ENCODE results near the gene RGL4. TPM values are rescaled to one million over a fixed set of nuclear protein-coding genes. Genes with fewer than 3 reads are reported as not detected.
"Not testable (repeated sequence)": the region's sequence is repeated elsewhere in the genome, so short reads cannot be mapped to it uniquely, and the experiment has no call there.

Gene RGL4
- total and polyA plus RNA-seq, 9 donors, result 0.20 to 0.31 TPM; not detected in 7

DNA sequence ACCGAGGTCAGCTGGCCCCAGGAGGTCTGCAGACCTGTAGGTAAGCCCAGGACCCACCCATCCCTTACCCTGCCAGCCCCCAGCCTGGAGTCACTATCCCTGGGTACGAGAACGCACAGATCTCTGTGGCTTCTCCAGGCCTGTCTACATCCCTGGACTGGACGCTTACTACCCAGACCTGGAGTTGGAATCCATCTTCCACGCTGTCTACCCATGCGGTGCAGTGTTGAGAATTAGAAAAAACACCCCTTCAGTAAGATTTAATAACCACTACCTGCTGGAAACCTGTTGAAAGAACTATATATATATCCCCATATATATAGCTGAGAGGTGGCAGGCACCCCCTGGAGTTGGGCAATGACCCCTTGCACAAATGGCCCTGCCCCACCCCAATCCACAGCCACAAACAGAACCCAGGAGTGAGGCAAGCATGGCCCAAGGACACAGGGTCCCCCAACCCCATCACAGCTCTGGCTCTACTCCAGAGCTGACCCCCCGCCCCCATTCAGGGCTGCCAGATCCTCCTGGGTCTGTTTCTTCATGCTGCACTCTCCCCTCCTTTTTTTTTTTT lies 17.7 kb upstream of the RGL4 start:
- Histone ChIP-seq H3K27me3 (no peaks in the 10 kb centered on the region), H3K27ac (no peak overlapping the region), H3K4me3 (no peak overlapping the region), H3K4me1 (ENCODE audit: insufficient read depth) (no peaks in the 10 kb centered on the region), H3K9me3 (no peaks in the 10 kb centered on the region), H3K36me3 (no peaks in the 10 kb centered on the region)
- DNase-seq, result no peak
- intact Hi-C loops (cut with DNase I), result no loop called here
- TF ChIP-seq, protein P1, sequence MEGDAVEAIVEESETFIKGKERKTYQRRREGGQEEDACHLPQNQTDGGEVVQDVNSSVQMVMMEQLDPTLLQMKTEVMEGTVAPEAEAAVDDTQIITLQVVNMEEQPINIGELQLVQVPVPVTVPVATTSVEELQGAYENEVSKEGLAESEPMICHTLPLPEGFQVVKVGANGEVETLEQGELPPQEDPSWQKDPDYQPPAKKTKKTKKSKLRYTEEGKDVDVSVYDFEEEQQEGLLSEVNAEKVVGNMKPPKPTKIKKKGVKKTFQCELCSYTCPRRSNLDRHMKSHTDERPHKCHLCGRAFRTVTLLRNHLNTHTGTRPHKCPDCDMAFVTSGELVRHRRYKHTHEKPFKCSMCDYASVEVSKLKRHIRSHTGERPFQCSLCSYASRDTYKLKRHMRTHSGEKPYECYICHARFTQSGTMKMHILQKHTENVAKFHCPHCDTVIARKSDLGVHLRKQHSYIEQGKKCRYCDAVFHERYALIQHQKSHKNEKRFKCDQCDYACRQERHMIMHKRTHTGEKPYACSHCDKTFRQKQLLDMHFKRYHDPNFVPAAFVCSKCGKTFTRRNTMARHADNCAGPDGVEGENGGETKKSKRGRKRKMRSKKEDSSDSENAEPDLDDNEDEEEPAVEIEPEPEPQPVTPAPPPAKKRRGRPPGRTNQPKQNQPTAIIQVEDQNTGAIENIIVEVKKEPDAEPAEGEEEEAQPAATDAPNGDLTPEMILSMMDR (IDR thresholded peaks at IDR 0.05), result no peak
- TF ChIP-seq POLR2A (IDR thresholded peaks at IDR 0.05), result no peak
- TF ChIP-seq EP300 (IDR thresholded peaks at IDR 0.05), result no peak
- WGBS, 3 donors, result 86 to 96% (median 87%) methylated on average over 6 to 7 of the region's 7 CpGs

DNA sequence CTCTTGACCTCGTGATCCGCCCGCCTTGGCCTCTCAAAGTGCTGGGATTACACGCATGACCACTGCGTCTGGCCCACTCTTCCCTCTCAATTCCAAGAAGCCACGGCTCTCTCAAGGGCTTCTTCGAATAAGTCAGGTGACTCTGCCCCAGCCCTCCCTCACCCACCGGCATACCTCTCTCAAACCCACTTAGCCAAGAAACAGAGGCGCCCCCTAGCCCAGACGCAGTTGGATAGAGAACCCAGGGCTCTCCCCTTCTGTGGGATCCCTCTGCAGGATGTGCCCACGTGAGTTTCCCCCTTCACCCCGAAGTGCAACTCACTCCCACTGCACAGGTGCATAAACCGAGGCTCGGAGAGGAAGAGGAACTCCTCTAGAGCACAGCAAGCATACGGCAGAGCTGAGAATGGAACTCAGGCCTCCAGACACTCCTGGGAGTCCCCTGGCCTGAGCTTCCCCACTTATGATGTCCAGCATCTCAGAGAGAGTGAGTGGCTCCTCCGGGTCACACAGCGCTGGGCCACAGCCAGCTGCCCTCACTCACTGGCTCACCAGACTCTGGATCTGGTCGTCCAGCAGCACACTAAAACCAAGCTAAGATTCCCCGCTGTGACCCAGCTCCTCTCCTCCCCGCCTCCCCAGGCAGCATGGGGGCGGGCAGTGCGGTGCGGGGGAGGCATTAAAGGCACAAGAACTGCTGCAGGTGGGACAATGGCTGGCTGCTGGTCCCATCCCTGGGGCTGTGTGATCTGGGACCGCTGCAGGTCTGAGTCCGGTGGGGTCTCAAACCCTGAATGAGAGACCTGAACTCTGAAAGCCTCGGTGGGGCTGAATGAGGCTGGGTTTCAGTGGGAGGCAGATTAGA lies 16.8 kb upstream of the RGL4 start:
- Histone ChIP-seq H3K27me3 (no peaks in the 10 kb centered on the region), H3K27ac (no peak overlapping the region), H3K36me3 (no peaks in the 10 kb centered on the region), H3K9me3 (no peaks in the 10 kb centered on the region), H3K4me1 (ENCODE audit: insufficient read depth) (no peaks in the 10 kb centered on the region), H3K4me3 (no peak overlapping the region)
- 67 to 85% (median 82%) methylated on average over 26 of the region's 26 CpGs for WGBS, 3 donors
- intact Hi-C loops (cut with DNase I), result no loop called here
- TF ChIP-seq EP300 (IDR thresholded peaks at IDR 0.05) (no peak), POLR2A (IDR thresholded peaks at IDR 0.05) (no peak)
- TF ChIP-seq, protein P1 (IDR thresholded peaks at IDR 0.05), result no peak
- DNase-seq, result peak in 1 of 5 donors; percentile 12

DNA sequence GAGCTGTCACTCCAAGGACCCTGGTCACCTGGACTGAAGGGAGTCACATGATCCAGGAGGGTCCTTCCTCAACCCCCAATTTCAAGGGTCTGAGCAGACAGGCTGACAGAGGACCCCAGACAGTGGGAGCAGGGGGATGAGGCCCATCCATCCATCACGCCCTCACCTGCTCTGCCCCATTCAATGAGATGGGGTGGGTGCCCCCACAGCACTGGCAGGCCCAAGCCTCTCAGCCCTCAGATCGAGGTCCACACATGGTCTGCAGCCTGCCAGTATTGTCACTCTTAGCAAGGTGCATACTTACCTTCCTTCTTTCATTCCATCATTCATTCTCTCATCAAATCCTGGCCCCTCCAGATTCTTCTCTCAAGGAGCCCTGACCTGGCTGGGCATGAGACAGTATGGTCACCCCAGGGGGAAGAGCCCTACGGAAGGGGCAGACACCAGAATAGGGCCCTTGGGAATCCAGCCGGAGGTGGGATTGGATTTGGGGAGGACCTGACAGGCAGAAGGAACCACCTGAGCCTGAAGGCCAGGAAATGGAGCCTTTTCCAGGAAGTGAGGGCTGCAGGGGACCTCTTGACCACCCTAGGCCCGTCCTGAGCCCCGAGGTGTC lies 15.8 kb upstream of the RGL4 start:
- H3K27me3 ChIP-seq; intact Hi-C loops (cut with DNase I); H3K9me3 ChIP-seq; H3K4me1 ChIP-seq (ENCODE audit: insufficient read depth); H3K36me3 ChIP-seq; H3K27ac ChIP-seq; H3K4me3 ChIP-seq: not testable (repeated sequence)
- peak in 2 of 5 donors; percentile 3 to 13 for DNase-seq
- WGBS, 3 donors, result 90 to 96% (median 91%) methylated on average over 6 of the region's 6 CpGs

DNA sequence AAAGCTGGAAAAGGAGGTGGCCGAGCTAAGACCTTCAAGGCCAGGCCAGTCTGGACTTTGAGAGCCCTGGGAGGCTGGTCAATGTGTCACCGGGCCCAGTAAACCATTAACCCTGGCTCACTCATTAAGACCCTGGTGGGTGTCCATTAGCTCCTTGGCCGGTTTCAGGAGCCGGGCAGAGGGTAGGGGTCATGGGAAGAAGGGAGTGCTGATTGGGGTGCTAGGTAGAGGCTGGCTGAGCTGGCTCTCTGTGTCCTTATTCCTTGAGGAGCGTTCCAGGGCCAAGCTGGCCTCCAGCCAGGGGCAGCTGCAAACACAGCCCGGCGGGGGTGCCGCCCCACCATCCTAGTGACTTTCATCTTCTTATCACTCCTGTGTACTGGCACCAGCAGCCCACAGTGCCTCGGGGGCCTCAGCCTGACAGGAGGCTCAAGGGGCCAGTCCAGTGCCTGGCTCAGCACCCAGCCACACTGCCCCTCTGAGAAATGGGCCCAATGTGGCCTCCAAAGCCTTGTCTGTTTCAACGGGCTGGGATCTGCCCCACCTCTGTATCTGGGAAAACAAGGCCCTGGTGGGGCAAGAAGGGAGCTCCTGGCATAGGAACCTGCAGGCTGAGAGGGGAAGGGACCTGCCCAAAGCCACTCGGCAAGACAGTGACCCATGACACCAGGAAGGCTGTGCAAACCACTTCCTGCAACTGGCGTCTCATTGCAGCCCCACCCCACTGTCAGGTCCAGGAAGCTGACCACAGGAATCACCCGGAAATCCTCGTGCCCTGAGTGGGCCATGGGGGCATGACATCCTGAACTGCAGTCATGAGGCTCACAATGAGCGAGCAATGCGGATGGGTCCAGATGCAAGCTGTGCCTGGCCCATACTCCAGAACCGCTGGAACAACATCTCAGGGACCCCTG lies 15.1 kb upstream of the RGL4 start:
- H3K9me3 ChIP-seq, result no peaks in the 10 kb centered on the region
- 71 to 72% (median 71%) methylated on average over 11 to 17 of the region's 17 CpGs for WGBS, 3 donors
- no peaks in the 10 kb centered on the region for H3K4me1 ChIP-seq (ENCODE audit: insufficient read depth)
- intact Hi-C loops (cut with DNase I), result no loop called here
- no peak overlapping the region for H3K27ac ChIP-seq
- DNase-seq, result peak in 2 of 5 donors; percentile 28 to 41
- H3K27me3 ChIP-seq, result no peaks in the 10 kb centered on the region
- TF ChIP-seq, protein P1 (IDR thresholded peaks at IDR 0.05), result no peak
- TF ChIP-seq EP300 (IDR thresholded peaks at IDR 0.05) (no peak), POLR2A (IDR thresholded peaks at IDR 0.05) (no peak)
- H3K4me3 ChIP-seq, result no peak overlapping the region
- no peaks in the 10 kb centered on the region for H3K36me3 ChIP-seq

GRCh38 chr22:23676841-23677700 lies 13.7 kb upstream of the RGL4 start:
- H3K27me3 ChIP-seq; H3K4me1 ChIP-seq (ENCODE audit: insufficient read depth); H3K4me3 ChIP-seq; H3K36me3 ChIP-seq; H3K27ac ChIP-seq; intact Hi-C loops (cut with DNase I); H3K9me3 ChIP-seq: not testable (repeated sequence)
- 92 to 94% (median 94%) methylated on average over 12 of the region's 12 CpGs for WGBS, 3 donors
- DNase-seq, result peak in 3 of 5 donors; percentile 8 to 19 (median 9)

All from ovary (tissue), 9 donors.